Liver (tissue), 9 donors: ENCODE data around the gene AQP9. TPM values are rescaled to one million over a fixed set of nuclear protein-coding genes. Genes with fewer than 3 reads are reported as not detected.

Experiments used
- DNase-seq: peaks from one replicate; pipeline ENCODE4 v3.0.0-alpha.2; 2017; ENCODE audit warnings: low spot score
- H3K27ac ChIP-seq, 2 donors: one replicate each; pipeline ENCODE4 v1.7.0; 2013; ENCODE audit warnings: inconsistent platforms in 2 of 2, low read length in 2 of 2, control low read depth in 1 of 2, low read depth in 1 of 2, mild to moderate bottlenecking in 1 of 2
- H3K27me3 ChIP-seq, 4 donors: one replicate each; pipeline versions ENCODE4 v1.6.1 to v1.7.0; 2013; ENCODE audit warnings: low read length in 3 of 4, inconsistent platforms in 1 of 4, mild to moderate bottlenecking in 1 of 4, moderate library complexity in 1 of 4; ENCODE audit not compliant: control insufficient read depth in 4 of 4, insufficient read depth in 4 of 4
- H3K36me3 ChIP-seq, 4 donors: one replicate each; pipeline versions ENCODE4 v1.6.1 to v1.7.0; 2013; ENCODE audit warnings: low read length in 3 of 4, mild to moderate bottlenecking in 3 of 4, low read depth in 1 of 4, moderate library complexity in 1 of 4; ENCODE audit not compliant: control insufficient read depth in 4 of 4, insufficient read depth in 3 of 4
- H3K4me1 ChIP-seq, 4 donors: one replicate each; pipeline versions ENCODE4 v1.6.1 to v1.7.0; 2013; ENCODE audit warnings: low read length in 3 of 4, mild to moderate bottlenecking in 3 of 4, moderate library complexity in 1 of 4; ENCODE audit not compliant: control insufficient read depth in 4 of 4, insufficient read depth in 4 of 4
- H3K4me3 ChIP-seq, 3 donors: one replicate each; pipeline versions ENCODE4 v1.6.1 to v1.7.0; 2013; ENCODE audit warnings: low read length in 3 of 3, control low read depth in 1 of 3, low read depth in 1 of 3, mild to moderate bottlenecking in 1 of 3
- H3K9ac ChIP-seq, 2 donors: one replicate each; pipeline ENCODE4 v1.7.0; 2013; ENCODE audit warnings: low read length in 2 of 2, mild to moderate bottlenecking in 2 of 2, moderate library complexity in 2 of 2, control low read depth in 1 of 2, low read depth in 1 of 2
- H3K9me3 ChIP-seq, 4 donors: one replicate each; pipeline versions ENCODE4 v1.6.1 to v1.7.0; 2013; ENCODE audit warnings: low read length in 3 of 4; ENCODE audit not compliant: control insufficient read depth in 4 of 4
- ATF3 ChIP-seq: IDR thresholded peaks from 2 replicates; pipeline ENCODE4 v1.6.1; 2016; ENCODE audit warnings: antibody characterized with exemption
- CTCF ChIP-seq: fragments of 150-350 bp; IDR thresholded peaks from 2 replicates; pipeline ENCODE4 v1.5.1; 2017; ENCODE audit warnings: improper control_type of control experiment, low read depth, low read length; ENCODE audit not compliant: missing input control
- EGR1 ChIP-seq, 2 donors: IDR thresholded peaks; 2 replicates each; pipeline ENCODE4 v1.6.1; 2016 to 2018; ENCODE audit warnings: antibody characterized with exemption in 2 of 2, low read depth in 2 of 2
- FOXA1 ChIP-seq: IDR thresholded peaks from 2 replicates; pipeline ENCODE4 v1.6.1; 2016; ENCODE audit warnings: antibody characterized with exemption
- FOXA2 ChIP-seq: IDR thresholded peaks from 2 replicates; pipeline ENCODE4 v1.6.1; 2016; ENCODE audit warnings: antibody characterized with exemption
- GABPA ChIP-seq, 2 donors: IDR thresholded peaks in 1 of 2; conservative IDR thresholded peaks in 1 of 2; 2 replicates each; pipeline ENCODE4 v1.6.1; 2016; ENCODE audit warnings: antibody characterized with exemption in 2 of 2, mild to moderate bottlenecking in 1 of 2, moderate library complexity in 1 of 2
- HNF4A ChIP-seq, 2 donors: conservative IDR thresholded peaks; 2 replicates each; pipeline ENCODE4 v1.6.1; 2016; ENCODE audit warnings: antibody characterized with exemption in 2 of 2, mild to moderate bottlenecking in 2 of 2
- HNF4G ChIP-seq: IDR thresholded peaks from 2 replicates; pipeline ENCODE4 v1.6.1; 2016; ENCODE audit warnings: antibody characterized with exemption
- JUND ChIP-seq, 2 donors: IDR thresholded peaks; 2 replicates each; pipeline ENCODE4 v1.6.1; 2016; ENCODE audit warnings: antibody characterized with exemption in 2 of 2
- NR2F2 ChIP-seq: IDR thresholded peaks from 2 replicates; pipeline ENCODE4 v1.6.1; 2016; ENCODE audit warnings: antibody characterized with exemption
- RAD21 ChIP-seq, 2 donors: IDR thresholded peaks; 2 replicates each; pipeline ENCODE4 v1.6.1; 2016; ENCODE audit warnings: antibody characterized with exemption in 2 of 2, mild to moderate bottlenecking in 2 of 2
- REST ChIP-seq: IDR thresholded peaks from 2 replicates; pipeline ENCODE4 v1.6.1; 2016; ENCODE audit warnings: antibody characterized with exemption, mild to moderate bottlenecking
- RXRA ChIP-seq, 2 donors: IDR thresholded peaks; 2 replicates each; pipeline ENCODE4 v1.6.1; 2017 to 2018; ENCODE audit warnings: antibody characterized with exemption in 2 of 2, mild to moderate bottlenecking in 1 of 2
- SP1 ChIP-seq: IDR thresholded peaks from 2 replicates; pipeline ENCODE4 v1.6.1; 2018; ENCODE audit warnings: antibody characterized with exemption, mild to moderate bottlenecking
- TAF1 ChIP-seq: conservative IDR thresholded peaks from 2 replicates; pipeline ENCODE4 v1.6.1; 2016; ENCODE audit warnings: antibody characterized with exemption, mild to moderate bottlenecking
- YY1 ChIP-seq: IDR thresholded peaks from 2 replicates; pipeline ENCODE4 v1.6.1; 2016; ENCODE audit warnings: antibody characterized with exemption, mild to moderate bottlenecking
- WGBS: extraction: QIAGEN DNeasy Blood & Tissue Kit; methylation state at CpG from one replicate; pipeline ENCODE4 v1.1.7; 2013; 5-methylcytosine and 5-hydroxymethylcytosine counted together
- polyA plus RNA-seq, 2 donors: library from polyadenylated mRNA; stranded (reverse) in 1 of 2; unstranded in 1 of 2; fragments of 200-250 nt in 1 of 2; fragments of >200 nt in 1 of 2; fragmentation: Nextera tagmentation in 1 of 2; extraction: Ambion mirVana in 1 of 2; gene quantifications; one replicate each; pipeline versions ENCODE4 v1.2.1 to v1.2.3, GENCODE V29; 2013 to 2015
- total RNA-seq, 2 donors: library from RNA; depleted of rRNA; stranded (reverse); fragments of >200 nt; gene quantifications; one replicate each; pipeline ENCODE4 v1.2.3, GENCODE V29; 2014
- TF ChIP-seq, protein P1 (sequence below): IDR thresholded peaks from 2 replicates; pipeline ENCODE4 v1.6.1; 2016; ENCODE audit warnings: antibody characterized with exemption
- TF ChIP-seq, protein P2 (sequence below): IDR thresholded peaks from 2 replicates; pipeline ENCODE4 v1.6.1; 2016; ENCODE audit warnings: antibody characterized with exemption
- donor health status: healthy.
- donor health status: healthy.
- donor health status: healthy.
- donor health status: healthy.
- donor health status: healthy.

AQP9 gene
- total and polyA plus RNA-seq, 4 donors = 1.4 to 111 (median 86.6) TPM

DNA sequence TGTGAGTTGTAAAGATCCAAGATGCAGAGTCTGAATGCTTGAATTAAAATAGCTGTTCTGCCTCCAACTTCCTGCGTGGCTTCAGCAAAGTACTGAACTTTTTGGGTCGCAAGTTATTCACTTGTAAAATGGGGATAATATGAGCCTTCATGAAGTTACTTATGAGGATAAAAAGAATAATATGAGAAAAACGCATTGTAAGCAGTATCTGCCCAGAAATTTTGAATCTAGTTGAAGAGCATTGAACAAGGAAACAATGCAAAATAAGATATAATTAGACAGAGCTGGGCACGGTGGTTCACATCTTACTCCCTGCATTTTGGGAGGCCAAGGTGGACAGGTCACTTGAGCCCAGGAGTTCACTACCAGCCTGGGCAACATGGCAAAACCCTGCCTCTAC is 37.8 kb downstream of the AQP9 start:
- no peaks in the 10 kb centered on the region for H3K4me1 ChIP-seq
- DNase-seq = no peak
- no peaks in the 10 kb centered on the region for H3K9me3 ChIP-seq
- no peak overlapping the region for H3K4me3 ChIP-seq
- TF ChIP-seq RXRA (IDR thresholded peaks at IDR 0.05) = no peak
- TF ChIP-seq YY1 = no peak
- no peak for TF ChIP-seq TAF1
- no peak for TF ChIP-seq JUND (IDR thresholded peaks at IDR 0.05)
- no peak for TF ChIP-seq SP1
- no peak for TF ChIP-seq FOXA2
- TF ChIP-seq HNF4G = no peak
- TF ChIP-seq REST = no peak
- TF ChIP-seq HNF4A (conservative IDR thresholded peaks at IDR 0.05) = no peak
- TF ChIP-seq RAD21 (IDR thresholded peaks at IDR 0.05) = no peak
- TF ChIP-seq EGR1 (IDR thresholded peaks at IDR 0.05; ENCODE audit: low read depth in 2 of 2) = no peak
- TF ChIP-seq FOXA1 = no peak
- TF ChIP-seq CTCF = no peak
- TF ChIP-seq, protein P1, sequence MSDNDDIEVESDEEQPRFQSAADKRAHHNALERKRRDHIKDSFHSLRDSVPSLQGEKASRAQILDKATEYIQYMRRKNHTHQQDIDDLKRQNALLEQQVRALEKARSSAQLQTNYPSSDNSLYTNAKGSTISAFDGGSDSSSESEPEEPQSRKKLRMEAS = no peak
- TF ChIP-seq NR2F2 = no peak
- no peaks in the 10 kb centered on the region for H3K27me3 ChIP-seq
- peaks cover 2 to 74% (median 52%) of the 10 kb centered on the region in 4 donors for H3K36me3 ChIP-seq
- no peak overlapping the region for H3K9ac ChIP-seq
- H3K27ac ChIP-seq = no peak overlapping the region
- WGBS = 90% methylated on average over 4 of the region's 4 CpGs

- 49% methylated on average over 1 of the region's 1 CpG for WGBS
- Histone ChIP-seq H3K9me3 (no peaks in the 10 kb centered on the region), H3K9ac (no peak overlapping the region), H3K27me3 (no peaks in the 10 kb centered on the region), H3K27ac (no peak overlapping the region), H3K36me3 (peaks cover 2 to 69% (median 40%) of the 10 kb centered on the region in 4 donors), H3K4me1 (no peaks in the 10 kb centered on the region), H3K4me3 (no peak overlapping the region)
- no peak for DNase-seq
- TF ChIP-seq EGR1 (IDR thresholded peaks at IDR 0.05; ENCODE audit: low read depth in 2 of 2) = no peak
- no peak for TF ChIP-seq JUND (IDR thresholded peaks at IDR 0.05)
- TF ChIP-seq TAF1 = no peak
- no peak for TF ChIP-seq REST
- TF ChIP-seq RAD21 (IDR thresholded peaks at IDR 0.05) = no peak
- TF ChIP-seq FOXA1 = no peak
- no peak for TF ChIP-seq SP1
- no peak for TF ChIP-seq RXRA (IDR thresholded peaks at IDR 0.05)
- TF ChIP-seq GABPA (IDR thresholded peaks at IDR 0.05 in 1 of 2, conservative IDR thresholded peaks at IDR 0.05 in 1 of 2) = no peak
- TF ChIP-seq ATF3 = no peak
- no peak for TF ChIP-seq FOXA2
- TF ChIP-seq HNF4G = no peak
- no peak for TF ChIP-seq HNF4A (conservative IDR thresholded peaks at IDR 0.05)
- TF ChIP-seq YY1 = no peak
- no peak for TF ChIP-seq NR2F2
- TF ChIP-seq, protein P2, sequence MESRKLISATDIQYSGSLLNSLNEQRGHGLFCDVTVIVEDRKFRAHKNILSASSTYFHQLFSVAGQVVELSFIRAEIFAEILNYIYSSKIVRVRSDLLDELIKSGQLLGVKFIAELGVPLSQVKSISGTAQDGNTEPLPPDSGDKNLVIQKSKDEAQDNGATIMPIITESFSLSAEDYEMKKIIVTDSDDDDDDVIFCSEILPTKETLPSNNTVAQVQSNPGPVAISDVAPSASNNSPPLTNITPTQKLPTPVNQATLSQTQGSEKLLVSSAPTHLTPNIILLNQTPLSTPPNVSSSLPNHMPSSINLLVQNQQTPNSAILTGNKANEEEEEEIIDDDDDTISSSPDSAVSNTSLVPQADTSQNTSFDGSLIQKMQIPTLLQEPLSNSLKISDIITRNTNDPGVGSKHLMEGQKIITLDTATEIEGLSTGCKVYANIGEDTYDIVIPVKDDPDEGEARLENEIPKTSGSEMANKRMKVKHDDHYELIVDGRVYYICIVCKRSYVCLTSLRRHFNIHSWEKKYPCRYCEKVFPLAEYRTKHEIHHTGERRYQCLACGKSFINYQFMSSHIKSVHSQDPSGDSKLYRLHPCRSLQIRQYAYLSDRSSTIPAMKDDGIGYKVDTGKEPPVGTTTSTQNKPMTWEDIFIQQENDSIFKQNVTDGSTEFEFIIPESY = no peak
- TF ChIP-seq, protein P1 = no peak
These were observed 40.5 kb downstream of the AQP9 start for GRCh38 chr15:58178668-58179067.
